Hematopoietic multipotent progenitor cell treated with erythropoietin and hydrocortisone succinate and interleukin-3 and kit ligand, for 15 days (in vitro differentiated cells): Measurements from ENCODE around the gene TIAM2.
"Not testable (repeated sequence)": the region's sequence is repeated elsewhere in the genome, so short reads cannot be mapped to it uniquely, and the experiment has no call there.

Source experiments
- DNase-seq: peaks from one replicate; pipeline ENCODE4 v3.0.0-alpha.2; 2015; ENCODE audit warnings: low spot score

TIAM2 gene

DNA sequence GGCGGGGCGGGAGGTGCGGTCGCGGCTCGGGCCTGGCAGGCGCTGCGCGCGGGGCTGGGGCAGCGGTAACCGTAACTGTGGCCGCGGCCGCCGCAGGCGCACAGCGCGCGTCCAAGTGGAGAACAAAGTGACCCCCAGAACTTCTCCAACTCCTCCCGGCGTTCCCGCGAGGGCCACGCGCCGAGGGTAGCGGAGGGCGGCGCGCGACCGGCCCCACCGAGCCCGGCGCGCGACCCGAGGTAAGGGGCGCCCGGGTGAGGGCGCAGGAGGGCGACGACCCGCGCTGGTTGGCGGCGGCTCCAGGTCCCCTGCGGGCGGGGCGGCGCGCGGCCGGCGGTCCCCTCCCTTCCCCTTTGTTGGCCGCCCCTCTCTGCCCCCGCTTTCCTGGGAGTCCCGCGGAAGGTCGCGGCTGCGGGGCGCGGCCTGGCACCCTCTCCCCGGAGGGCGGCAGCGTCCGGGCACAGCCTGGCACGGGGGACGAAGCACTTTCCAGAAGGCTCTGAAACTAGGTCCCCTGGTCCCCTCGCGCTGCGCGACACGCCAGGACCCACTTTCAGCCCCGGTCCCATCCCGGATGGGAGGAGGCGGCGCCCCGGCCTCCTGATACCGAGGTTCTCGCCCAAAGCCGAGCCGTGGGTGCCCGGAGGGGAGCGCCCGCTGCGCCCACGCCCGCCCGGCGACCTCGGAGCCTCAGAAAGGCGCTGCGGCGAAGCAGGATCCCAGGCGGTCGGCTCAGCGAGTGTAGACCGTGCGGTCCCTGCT, at the start of gene TIAM2:
TIAM2 (plus strand) TSS at position 62 of the 762 bp plus-strand sequence. CDS start 133,909 bp downstream, outside the sequence.
- no peak for DNase-seq

DNA sequence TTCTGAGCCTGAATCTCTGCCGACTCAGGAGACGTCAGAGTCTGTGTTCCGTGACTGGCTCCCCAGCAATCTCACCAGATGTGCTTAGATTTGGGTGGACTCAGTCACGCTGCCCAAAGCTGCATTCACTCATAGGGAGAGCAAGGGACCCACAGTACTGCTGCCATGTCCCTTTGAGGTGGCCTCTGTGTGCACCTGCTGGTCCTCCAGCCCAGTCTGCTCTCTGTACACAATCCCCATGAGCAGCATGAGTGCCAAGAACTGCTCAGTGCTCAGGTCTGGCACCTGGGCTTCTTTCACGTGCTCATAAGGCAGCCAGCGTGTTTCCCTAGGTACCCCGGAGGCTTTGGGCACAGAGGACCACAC, 44.2 kb upstream of the TIAM2 start:
- no peak for DNase-seq

DNA sequence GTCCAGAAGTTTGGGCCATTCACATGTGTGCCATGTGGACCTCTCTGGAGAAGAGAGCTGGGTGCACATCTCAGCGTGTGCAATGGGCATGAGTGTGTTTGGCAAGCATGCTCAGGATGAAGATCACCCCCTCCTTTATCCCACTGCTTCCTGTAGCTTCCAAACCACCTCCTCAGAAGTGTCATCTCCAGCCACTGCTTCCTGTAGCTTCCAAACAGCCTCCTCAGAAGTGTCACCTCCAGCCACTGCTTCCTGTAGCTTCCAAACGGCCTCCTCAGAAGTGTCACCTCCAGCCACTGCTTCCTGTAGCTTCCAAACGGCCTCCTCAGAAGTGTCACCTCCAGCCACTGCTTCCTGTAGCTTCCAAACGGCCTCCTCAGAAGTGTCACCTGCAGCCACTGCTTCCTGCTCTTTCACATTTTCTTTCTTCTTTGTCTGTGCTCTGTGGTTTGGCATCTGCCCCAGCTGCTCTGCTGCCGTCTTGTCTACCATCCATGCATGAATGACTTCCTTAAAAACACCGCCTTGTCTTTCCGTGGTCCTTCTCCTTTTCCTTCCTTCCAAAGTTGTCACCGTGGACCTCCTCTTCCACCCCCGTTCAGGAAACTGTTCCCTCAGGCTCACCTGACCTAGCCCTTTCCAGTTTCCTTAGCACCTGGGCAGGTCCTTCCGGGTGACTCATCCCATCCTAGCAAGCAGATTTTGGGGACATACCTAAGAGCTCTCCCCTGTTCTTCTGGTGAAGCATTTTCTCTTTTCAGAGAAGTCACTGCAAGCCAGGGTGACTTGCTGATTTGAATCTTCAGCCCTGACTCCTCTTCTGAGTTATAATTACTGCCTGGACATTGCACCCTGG, 43.5 kb upstream of the TIAM2 start:
- DNase-seq: no peak

DNA sequence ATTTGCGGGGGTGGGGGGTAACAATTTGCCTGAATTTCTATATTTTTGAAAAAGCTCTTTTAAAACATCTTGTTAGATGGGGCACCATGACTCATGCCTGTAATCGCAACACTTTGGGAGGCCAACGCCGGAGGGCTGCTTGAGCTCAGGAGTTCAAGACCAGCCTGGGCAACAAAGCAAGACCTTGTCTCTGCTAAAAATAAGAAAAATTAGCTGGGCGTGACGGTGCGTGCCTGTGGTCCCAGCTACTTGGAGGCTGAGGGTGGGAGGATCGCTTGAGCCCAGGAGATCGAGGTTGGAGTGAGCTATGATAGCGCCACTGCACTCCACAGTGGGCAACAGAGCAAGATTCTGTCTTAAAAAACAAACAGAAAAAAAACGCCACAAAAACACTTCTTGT, 41.5 kb upstream of the TIAM2 start:
- DNase-seq: no peak

DNA sequence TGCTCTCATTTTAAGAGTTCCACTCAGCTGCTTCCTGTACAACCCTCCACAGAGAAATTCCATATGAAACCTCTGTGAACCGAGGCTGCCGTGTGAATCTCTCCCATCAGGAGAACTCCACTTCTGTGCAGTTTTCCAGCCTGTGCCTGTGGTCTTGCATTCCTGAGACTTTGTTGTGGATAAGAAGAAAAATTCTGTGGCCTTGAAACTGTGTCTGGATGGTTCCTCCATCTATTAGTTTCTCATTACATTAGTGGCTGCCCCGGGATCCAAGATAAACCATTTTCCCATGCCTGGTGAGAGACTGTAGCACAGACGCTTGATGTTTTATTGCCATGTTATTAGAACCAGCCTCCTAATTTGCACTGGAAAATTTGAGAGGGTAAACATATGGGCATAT, 40.8 kb upstream of the TIAM2 start:
- DNase-seq: no peak

DNA sequence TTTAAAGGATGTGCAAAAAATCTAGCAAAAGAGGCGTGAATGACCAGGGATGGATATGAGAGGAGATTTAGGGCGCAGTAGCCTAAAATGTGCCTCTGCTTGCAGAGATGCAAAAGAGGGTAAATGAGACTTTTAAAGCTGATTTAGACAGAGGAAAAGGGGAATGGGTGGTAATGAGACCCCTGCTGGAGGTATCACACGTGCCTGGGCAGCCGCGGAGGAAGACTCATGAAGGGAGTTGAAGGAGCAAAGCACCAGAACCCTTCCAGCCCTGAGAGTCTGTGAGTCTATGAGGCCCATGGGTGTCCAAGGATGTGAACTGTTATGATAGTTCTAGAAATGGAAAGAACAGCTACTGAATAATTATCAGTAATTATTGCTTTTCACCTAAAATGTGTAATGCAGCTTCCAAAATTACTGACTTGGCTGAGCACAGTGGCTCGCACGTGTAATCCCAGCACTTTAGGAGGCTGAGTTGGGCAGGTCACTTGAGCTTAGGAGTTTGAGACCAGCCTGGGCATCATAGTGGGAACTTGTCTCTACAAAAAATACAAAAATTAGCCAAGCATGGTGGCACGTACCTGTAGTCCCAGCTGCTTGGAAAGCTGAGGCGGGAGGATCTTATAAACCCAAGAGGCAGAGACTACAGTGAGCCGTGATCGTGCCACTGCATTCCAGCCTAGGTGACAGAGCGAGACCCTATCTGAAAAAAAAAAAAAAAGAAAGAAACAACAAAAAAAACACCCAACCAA, 38.2 kb upstream of the TIAM2 start:
- DNase-seq: no peak

DNA sequence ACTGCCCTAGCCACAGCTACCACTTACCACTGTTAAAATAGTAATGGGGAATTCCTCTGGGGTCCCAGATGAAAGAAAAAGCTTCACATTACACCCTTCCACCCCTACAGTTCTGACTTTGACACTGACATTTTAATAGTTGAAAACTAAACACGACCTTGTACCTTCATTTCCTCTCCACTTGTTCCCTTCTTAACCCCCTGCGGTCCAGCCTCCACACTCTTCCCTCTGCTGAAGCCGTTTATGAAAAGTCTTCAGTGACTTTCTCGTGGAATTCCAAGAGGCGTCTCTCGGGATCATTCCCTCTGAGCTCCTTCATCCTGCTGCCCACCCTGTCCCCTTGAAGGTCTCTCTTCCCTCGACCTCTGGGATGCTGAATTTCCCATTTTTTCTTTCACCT, 36.6 kb upstream of the TIAM2 start:
- DNase-seq: no peak

DNA sequence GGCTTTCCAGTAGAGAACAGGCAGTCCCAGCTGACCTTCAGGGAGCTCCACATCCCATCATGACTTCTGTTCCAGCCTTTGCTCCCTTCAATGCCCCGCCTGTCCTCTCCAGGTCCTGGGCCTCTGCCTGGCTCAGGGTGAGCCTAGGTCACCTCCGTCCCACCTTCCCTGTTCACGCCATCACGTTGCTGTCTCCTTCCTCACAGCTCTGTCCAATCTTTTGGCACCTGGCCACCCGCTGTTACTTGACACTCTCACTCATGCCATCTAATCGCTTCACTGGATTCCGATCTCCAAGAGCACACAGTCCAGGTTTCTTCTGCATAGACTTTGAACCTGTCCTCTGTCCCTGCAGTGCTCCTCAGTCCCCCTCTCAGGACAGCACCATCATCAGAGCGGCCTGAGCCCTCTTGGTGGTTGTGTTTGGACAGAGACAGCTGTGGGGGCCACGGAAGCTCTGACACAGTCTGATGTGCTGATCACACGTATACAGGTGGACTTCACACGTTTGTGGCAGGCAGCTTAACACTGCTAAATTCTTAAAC, 34.7 kb upstream of the TIAM2 start:
- DNase-seq: no peak

DNA sequence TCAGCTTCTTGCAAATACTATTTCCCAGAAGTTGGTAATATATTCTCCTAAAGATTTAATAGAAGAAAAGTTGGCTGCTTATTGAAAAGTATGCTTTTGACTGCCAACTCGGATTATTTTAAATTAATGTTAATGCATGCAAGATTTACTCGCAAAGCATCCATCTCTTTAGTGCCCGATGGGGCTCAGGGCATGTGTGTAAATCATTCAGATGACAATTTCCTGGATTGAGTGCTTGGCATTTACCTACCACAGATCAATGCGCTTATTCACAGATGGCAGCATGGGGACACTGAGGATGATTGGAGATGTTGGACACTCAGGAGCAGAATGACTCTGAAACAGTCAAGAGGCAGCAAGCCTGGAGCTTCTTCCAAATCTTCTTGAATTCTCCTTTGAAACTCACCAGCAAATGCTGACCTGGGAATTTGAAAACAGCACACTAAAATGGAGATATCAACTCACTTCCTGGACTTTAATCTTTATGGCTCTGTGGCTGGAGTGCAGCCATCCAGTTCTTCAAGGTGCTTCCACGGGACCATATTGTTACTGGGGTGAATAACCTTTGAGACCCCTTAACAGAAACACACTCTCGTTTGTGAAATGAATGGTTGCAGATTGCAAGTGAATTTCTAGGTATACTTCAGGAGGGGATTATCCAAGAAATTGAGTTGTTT, 34.1 kb upstream of the TIAM2 start:
- no peak for DNase-seq

DNA sequence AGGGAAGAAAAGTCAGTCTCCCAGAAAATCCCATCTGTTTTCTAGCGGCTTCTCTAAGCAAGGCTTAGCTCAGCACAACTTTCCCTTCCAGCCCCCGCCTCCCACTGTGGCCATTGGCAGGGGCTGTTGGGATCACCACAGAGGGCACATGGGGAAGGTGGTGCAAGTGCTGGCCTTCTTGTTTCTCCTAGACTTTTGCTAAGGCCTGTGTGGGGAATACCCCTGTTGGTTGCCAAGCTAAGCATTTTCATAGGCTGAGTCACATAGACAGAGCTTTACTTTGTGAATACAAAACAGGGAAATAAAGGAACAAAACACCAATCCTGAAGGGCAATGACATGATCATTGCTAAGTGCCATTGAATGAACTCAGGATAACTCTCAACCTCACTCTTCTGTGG, 32.4 kb upstream of the TIAM2 start:
- DNase-seq: no peak

DNA sequence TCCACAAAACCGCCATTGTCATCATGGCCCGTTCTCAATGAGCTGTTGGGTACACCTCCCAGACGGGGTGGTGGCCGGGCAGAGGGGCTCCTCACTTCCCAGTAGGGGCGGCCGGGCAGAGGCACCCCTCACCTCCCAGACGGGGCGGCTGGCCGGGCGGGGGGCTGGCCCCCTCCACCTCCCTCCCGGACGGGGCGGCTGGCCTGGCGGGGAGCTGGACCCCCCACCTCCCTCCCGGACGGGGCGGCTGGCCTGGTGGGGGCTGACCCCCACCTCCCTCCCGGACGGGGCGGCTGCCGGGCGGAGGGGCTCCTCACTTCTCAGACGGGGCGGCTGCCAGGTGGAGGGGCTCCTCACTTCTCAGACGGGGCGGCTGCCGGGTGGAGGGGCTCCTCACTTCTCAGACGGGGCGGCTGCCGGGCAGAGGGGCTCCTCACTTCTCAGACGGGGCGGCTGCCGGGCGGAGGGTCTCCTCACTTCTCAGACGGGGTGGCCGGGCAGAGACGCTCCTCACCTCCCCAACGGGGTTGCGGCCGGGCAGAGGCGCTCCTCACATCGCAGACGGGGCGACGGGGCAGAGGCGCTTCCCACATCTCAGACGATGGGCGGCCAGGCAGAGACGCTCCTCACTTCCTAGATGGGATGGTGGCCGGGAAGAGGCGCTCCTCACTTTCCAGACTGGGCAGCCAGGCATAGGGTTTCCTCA, 28.9 kb upstream of the TIAM2 start:
- not testable (repeated sequence) for DNase-seq

DNA sequence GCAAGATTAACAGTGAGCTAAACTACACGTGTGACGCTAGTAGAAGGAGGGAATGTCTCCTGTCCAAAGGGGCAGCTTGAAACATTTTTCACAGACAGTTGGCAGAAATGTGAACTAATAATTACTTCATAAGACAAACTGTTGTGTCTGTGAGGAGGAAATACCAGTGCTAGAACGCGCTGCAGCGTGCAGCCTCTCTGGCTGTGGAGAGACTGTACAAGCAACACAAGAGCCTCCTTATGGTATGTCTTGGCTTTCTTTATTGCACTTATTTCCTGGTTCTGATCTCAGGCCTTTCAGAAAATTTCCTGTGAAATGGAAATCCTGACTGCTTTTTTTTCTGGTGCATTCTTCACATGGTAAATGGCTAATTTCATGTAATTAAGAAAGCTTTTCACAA, 25.3 kb upstream of the TIAM2 start:
- no peak for DNase-seq

DNA sequence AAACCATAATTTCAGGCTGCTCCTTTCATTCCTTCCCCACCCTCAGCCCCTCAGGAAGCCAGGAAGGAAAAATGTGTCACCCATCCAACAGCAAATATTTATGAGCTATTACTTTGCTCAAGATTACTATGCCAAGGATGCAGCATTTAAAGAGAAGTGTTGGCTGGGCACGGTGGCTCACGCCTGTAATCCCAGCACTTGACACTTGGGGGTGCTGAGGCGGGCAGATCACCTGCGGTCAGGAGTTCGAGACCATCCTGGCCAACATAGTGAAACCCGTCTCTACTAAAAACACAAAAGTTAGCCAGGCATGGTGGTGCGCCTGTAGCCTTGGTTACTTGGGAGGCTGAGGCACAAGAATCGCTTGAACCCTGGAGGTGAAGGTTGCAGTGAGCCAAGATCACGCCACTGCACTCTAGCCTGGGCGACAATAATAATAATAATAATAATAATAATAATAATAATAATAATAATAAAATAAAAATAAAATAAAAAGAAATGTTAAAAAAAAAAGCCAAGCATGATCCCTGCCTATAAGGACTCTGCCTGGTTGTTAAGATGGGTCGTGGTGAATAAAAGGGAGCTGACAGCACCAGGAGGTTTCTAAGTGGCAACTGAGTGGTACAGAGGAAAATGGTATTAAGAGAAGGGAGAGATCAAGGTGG, 20.5 kb upstream of the TIAM2 start:
- DNase-seq: no peak

DNA sequence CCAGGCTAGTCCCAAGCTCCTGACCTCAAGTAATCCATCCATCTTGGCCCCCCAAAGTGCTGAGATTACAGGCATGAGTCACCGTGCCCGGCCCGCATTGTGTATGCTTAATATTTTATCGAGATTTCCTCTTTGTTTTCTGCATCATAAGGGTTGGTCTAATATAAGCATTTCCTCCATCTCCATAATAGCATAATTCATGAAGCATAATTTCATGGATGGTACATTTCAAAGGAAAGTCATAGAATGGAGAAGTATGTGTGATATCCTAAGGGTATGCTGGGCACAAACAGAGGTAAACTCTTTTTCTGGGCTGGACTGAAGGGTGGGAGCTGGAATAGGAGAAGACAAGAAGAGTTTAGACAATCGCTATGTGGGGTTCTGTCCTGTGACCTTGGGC, 17.5 kb upstream of the TIAM2 start:
- DNase-seq: no peak

DNA sequence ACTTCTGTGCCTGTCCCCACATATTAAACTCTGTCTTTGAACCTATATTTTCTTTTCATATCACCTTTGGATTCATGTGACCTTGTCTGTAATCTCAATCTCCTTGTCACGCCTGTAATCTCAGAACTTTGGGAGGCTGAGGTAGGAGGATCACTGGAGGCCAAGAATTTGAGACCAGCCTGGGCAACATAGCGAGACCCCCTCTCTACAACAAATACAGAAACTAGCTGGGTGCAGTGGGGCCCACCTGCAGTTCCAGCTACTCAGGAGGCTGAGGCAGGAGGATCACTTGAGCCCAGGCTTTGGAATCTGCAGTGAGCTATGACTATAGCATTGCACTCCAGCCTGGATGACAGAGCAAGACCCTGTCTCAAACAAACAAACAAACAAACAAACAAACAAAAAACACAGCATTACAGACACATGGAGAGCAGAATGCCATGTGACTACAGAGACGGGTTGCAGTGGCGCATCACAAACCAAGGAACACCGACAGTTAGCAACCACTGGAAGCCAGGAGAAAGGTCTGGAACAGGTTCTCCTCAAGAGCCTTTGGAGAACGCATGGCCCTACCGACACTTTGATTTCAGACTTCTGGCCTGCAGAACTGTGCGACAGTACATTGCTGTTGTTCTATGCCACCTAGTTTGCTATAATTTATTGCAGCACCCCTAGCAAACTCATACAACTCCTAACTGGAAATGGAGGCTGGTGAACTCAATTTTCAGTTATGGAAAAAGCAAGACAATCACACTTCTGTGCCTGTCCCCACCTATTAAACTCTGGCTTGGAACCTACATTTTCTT, 14.6 kb upstream of the TIAM2 start:
- no peak for DNase-seq

DNA sequence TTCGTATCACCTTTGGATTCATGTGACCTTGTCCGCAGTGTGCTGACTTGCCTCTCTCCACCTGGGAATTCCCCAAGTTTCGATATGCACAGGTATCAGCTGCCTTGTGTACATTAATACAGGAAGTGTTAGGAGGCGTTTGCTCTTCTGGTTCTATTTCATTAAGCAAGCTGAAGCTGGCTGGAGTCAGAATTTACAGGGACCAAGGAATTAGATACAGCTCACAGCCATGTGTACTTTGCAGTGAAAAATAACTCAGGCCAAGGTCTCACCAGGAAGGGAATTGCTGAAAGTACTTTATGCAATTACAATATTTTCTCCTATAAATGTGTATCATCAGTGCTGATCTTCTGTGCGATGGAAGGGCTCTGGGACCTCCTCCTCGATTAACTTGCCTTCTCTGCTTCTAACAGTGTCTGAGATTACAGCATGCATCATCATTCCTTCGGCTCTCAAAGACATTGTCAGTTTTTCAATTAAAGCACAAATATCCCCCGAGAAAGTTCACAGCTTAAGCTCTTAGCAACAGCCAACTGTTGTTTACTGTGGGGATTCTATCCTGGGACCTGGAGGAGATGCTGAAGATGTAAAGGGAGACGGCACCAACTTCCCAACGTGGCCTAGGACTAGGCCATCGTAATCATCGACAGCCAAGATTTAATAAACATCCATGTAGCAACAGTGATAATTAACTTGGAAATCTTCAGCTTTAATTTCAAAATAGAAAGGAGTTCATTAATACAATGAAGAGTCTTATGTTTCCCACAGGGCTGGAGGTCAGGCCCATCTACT, 13.8 kb upstream of the TIAM2 start:
- DNase-seq: no peak

DNA sequence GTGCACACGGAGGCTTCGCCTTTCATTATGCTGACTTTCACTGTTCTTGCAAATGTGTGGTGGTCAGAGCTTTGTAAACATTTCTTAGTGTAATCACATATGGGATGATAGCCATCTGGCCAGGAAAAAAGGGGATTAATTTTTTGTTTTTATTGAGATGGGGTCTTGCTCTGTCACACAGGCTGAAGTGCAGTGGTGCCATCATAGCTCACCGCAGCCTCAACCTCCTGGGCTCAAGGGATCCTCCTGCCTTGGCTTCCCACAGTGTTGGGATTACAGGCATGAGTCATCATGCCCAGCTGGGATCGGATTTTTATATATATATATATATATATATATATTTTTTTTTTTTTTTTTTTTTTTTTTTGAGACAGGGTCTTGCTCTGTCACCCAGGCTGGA, 11.0 kb upstream of the TIAM2 start:
- no peak for DNase-seq

DNA sequence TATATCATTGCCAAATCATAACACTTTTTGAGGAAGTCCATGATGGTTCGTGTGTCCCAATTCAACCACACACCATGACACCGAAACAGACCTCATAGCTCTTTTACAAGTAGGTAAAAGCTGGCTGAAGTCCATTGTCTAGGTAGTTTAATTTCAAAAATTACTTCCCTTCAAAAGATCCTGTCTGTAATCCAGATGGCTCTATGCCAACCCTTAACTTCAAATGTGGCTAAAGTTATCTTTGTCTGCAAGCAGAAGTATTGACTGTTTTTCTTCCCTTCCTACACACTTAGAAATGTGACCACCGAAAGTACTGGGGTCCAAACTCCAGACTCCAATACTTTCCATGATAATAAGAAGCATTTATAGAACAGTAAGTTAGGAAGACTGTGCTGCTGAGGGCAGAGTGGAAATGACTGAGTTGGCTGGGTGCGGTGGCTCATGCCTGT, 8.3 kb upstream of the TIAM2 start:
- DNase-seq: no peak

DNA sequence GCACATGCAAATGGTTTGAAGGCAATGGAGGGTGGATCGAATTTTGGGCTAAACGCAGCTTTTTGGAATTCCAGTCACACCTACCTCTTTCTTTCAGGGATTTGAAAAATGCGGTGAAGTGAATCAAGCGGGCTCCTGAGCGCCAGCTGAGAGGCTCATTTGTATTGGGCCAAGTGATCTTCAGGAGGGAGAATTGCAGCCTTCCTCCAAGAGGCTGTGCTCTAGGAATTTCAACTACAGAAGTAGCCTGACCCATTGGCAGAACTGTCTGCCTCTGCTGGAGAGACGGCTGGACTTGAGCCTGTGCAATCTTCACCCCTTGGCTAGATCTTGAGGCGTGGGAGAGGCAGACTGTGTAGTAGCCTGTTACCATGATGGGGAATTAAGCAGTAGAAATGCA, 5.7 kb upstream of the TIAM2 start:
- no peak for DNase-seq
